H9 (cell line): Measurements from ENCODE around the gene PAM. TPM values are rescaled to one million over a fixed set of nuclear protein-coding genes. Genes with fewer than 3 reads are reported as not detected.

Experiments
- DNase-seq: peaks from one replicate; pipeline ENCODE4 v3.0.0-alpha.2; 2017
- H2AFZ ChIP-seq: one replicate; pipeline ENCODE4 v1.6.1; 2013; ENCODE audit warnings: mild to moderate bottlenecking, low read length, control low read depth, moderate library complexity
- H2AK5ac ChIP-seq: 2 replicates; pipeline ENCODE4 v1.6.1; 2013; ENCODE audit warnings: low read length, control low read depth, mixed read lengths; ENCODE audit not compliant: insufficient read length
- H2BK120ac ChIP-seq: one replicate; pipeline ENCODE4 v1.6.1; 2013; ENCODE audit warnings: low read depth, mild to moderate bottlenecking, low read length, control low read depth, inconsistent platforms; ENCODE audit not compliant: poor library complexity, severe bottlenecking
- H2BK12ac ChIP-seq: 2 replicates; pipeline ENCODE4 v1.6.1; 2013; ENCODE audit warnings: low read length, control low read depth, mixed read lengths, low read depth; ENCODE audit not compliant: insufficient read length
- H2BK15ac ChIP-seq: 2 replicates; pipeline ENCODE4 v1.6.1; 2013; ENCODE audit warnings: low read depth, low read length, control low read depth
- H2BK20ac ChIP-seq: one replicate; pipeline ENCODE4 v1.6.1; 2013; ENCODE audit warnings: low read depth, mild to moderate bottlenecking, low read length, control low read depth, inconsistent platforms; ENCODE audit not compliant: poor library complexity, severe bottlenecking
- H2BK5ac ChIP-seq: 2 replicates; pipeline ENCODE4 v1.6.1; 2013; ENCODE audit warnings: low read length, control low read depth, mixed read lengths; ENCODE audit not compliant: insufficient read length
- H3K14ac ChIP-seq: 2 replicates; pipeline ENCODE4 v1.6.1; 2013; ENCODE audit warnings: low read length, control low read depth; ENCODE audit not compliant: insufficient read depth
- H3K18ac ChIP-seq: 2 replicates; pipeline ENCODE4 v1.6.1; 2013; ENCODE audit warnings: low read depth, mild to moderate bottlenecking, mixed read lengths, low read length, control low read depth; ENCODE audit not compliant: insufficient read length
- H3K23ac ChIP-seq: 2 replicates; pipeline ENCODE4 v1.6.1; 2013; ENCODE audit warnings: low read length, control low read depth, mixed read lengths, low read depth; ENCODE audit not compliant: insufficient read length
- H3K23me2 ChIP-seq: 2 replicates; pipeline ENCODE4 v1.6.1; 2013; ENCODE audit warnings: low read depth, mild to moderate bottlenecking, mixed read lengths, low read length, control low read depth; ENCODE audit not compliant: insufficient read length, poor library complexity, severe bottlenecking
- H3K27ac ChIP-seq: 2 replicates; pipeline ENCODE4 v1.5.1; 2013; ENCODE audit warnings: low read length, control low read depth, mixed read lengths, low read depth; ENCODE audit not compliant: insufficient read length
- H3K27me3 ChIP-seq: 2 replicates; pipeline ENCODE4 v1.6.1; 2013; ENCODE audit warnings: low read length, control low read depth, inconsistent platforms; ENCODE audit not compliant: insufficient read depth
- H3K4ac ChIP-seq: 2 replicates; pipeline ENCODE4 v1.6.1; 2013; ENCODE audit warnings: low read depth, mild to moderate bottlenecking, control low read depth, inconsistent platforms, low read length, moderate library complexity
- H3K4me1 ChIP-seq: 2 replicates; pipeline ENCODE4 v1.6.1; 2013; ENCODE audit warnings: low read length, control low read depth, inconsistent platforms; ENCODE audit not compliant: insufficient read depth
- H3K4me2 ChIP-seq: 2 replicates; pipeline ENCODE4 v1.6.1; 2013; ENCODE audit warnings: low read length, control low read depth, mixed read lengths; ENCODE audit not compliant: insufficient read length, insufficient read depth
- H3K56ac ChIP-seq: 2 replicates; pipeline ENCODE4 v1.6.1; 2013; ENCODE audit warnings: low read depth, mild to moderate bottlenecking, mixed read lengths, low read length, control low read depth; ENCODE audit not compliant: insufficient read length
- H3K79me1 ChIP-seq: 2 replicates; pipeline ENCODE4 v1.6.1; 2013; ENCODE audit warnings: low read depth, mild to moderate bottlenecking, moderate library complexity, low read length, control low read depth, inconsistent platforms; ENCODE audit not compliant: insufficient read depth, poor library complexity, severe bottlenecking
- H3K79me2 ChIP-seq: 2 replicates; pipeline ENCODE4 v1.6.1; 2013; ENCODE audit warnings: low read length, control low read depth, inconsistent platforms; ENCODE audit not compliant: insufficient read depth
- H3K9ac ChIP-seq: 2 replicates; pipeline ENCODE4 v1.6.1; 2013; ENCODE audit warnings: low read length, control low read depth, mixed read lengths; ENCODE audit not compliant: insufficient read length; ENCODE audit errors: extremely low read depth
- H3K9me3 ChIP-seq: one replicate; pipeline ENCODE4 v1.6.1; 2013; ENCODE audit warnings: low read depth, low read length, inconsistent platforms; ENCODE audit not compliant: control insufficient read depth
- H3T11ph ChIP-seq: one replicate; pipeline ENCODE4 v1.6.1; 2013; ENCODE audit warnings: mild to moderate bottlenecking, low read length, control low read depth, inconsistent platforms
- H4K20me1 ChIP-seq: one replicate; pipeline ENCODE4 v1.6.1; 2013; ENCODE audit not compliant: control insufficient read depth, insufficient read length, insufficient read depth
- H4K5ac ChIP-seq: 2 replicates; pipeline ENCODE4 v1.6.1; 2013; ENCODE audit warnings: low read depth, mild to moderate bottlenecking, mixed read lengths, low read length, control low read depth; ENCODE audit not compliant: insufficient read length
- H4K8ac ChIP-seq: replicated peaks from 2 replicates; pipeline ENCODE4 v1.6.1; 2013; ENCODE audit warnings: low read length, control low read depth, mixed read lengths, low read depth; ENCODE audit not compliant: insufficient read length
- H4K91ac ChIP-seq: 2 replicates; pipeline ENCODE4 v1.6.1; 2013; ENCODE audit warnings: low read depth, mild to moderate bottlenecking, moderate library complexity, mixed read lengths, low read length, control low read depth; ENCODE audit not compliant: insufficient read length
- H3K27ac Mint-ChIP-seq, 3 experiments: 2 replicates in 2 of 3; 3 replicates in 1 of 3; pipeline ENCODE4 v1.8.0; 2020 to 2021; ENCODE audit warnings: mixed read lengths in 3 of 3, mild to moderate bottlenecking in 1 of 3, moderate library complexity in 1 of 3
- H3K27me3 Mint-ChIP-seq: 2 replicates; pipeline ENCODE4 v1.8.0; 2021; ENCODE audit warnings: low read depth, mild to moderate bottlenecking, moderate library complexity, mixed read lengths
- H3K36me3 Mint-ChIP-seq, 3 experiments: 2 replicates in 2 of 3; 3 replicates in 1 of 3; pipeline ENCODE4 v1.8.0; 2020 to 2021; ENCODE audit warnings: low read depth in 3 of 3, mixed read lengths in 3 of 3; ENCODE audit not compliant: insufficient read depth in 1 of 3
- H3K4me1 Mint-ChIP-seq, 2 experiments: 2 replicates each; pipeline ENCODE4 v1.8.0; 2020; ENCODE audit warnings: mixed read lengths in 2 of 2
- H3K4me3 Mint-ChIP-seq, 2 experiments: 2 replicates in 1 of 2; 3 replicates in 1 of 2; pipeline ENCODE4 v1.8.0; 2020 to 2021; ENCODE audit warnings: mild to moderate bottlenecking in 2 of 2, mixed read lengths in 2 of 2, moderate library complexity in 1 of 2
- H3K9me3 Mint-ChIP-seq, 2 experiments: 2 replicates in 1 of 2; 3 replicates in 1 of 2; pipeline ENCODE4 v1.8.0; 2020; ENCODE audit warnings: mild to moderate bottlenecking in 2 of 2, mixed read lengths in 2 of 2, moderate library complexity in 1 of 2
- WGBS: extraction: QIAGEN DNeasy Blood & Tissue Kit; methylation state at CpG from one replicate; pipeline ENCODE4 v1.1.7; 2013; ENCODE audit warnings: missing lambda C conversion rate, low lambda C conversion rate, mixed read lengths; ENCODE audit not compliant: insufficient read length; ENCODE audit errors: extremely low coverage; 5-methylcytosine and 5-hydroxymethylcytosine counted together
- total RNA-seq: library from RNA; stranded (reverse); gene quantifications from 2 replicates; pipeline ENCODE4 v1.2.1, GENCODE V29; 2021
- TF ChIP-seq, protein P1 (sequence below): fragments of 200-600 bp; sonication (generic); conservative IDR thresholded peaks from 3 replicates; pipeline ENCODE4 v1.8.0; 2021; ENCODE audit warnings: antibody characterized with exemption, mild to moderate bottlenecking

PAM gene
- total RNA-seq, 1 experiment from 2014 or later = 31.5 TPM

DNA sequence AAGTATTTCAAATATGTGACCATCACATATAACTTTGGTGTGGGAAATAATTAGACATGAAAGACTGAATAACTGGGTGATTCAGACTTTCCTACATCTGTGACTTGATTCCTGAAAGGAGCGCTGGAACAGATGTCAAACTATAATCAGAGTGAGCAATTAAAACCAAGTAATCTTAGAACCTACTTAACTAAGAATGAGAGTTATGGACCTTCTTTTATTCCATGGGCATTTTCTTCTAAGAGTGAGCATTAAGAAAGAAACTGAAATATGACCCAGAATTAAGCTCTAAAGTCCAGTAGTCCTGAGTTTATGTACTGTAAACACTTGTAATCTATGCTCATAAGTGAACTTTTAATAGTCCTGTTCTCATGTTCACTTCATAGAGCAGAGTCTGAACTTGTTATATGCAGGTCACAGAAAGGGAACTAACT lies 68.4 kb downstream of the PAM start:
- no peak overlapping the region for H3K18ac ChIP-seq
- no peak for DNase-seq
- no peak overlapping the region for H3K27ac ChIP-seq
- no peak overlapping the region for H3K9ac ChIP-seq
- Mint-ChIP-seq H3K9me3 (no peaks in the 10 kb centered on the region), H3K36me3 (no peaks in the 10 kb centered on the region), H3K4me1 (peaks cover 4 to 5% of the 10 kb centered on the region in 2 experiments), H3K4me3 (no peak overlapping the region), H3K27me3 (no peaks in the 10 kb centered on the region), H3K27ac (no peak overlapping the region)
- no peaks in the 10 kb centered on the region for H3K23me2 ChIP-seq
- H3K4me1 ChIP-seq = no peaks in the 10 kb centered on the region
- H2BK12ac ChIP-seq = no peak overlapping the region
- no peaks in the 10 kb centered on the region for H3K9me3 ChIP-seq
- no peak overlapping the region for H4K91ac ChIP-seq
- no peaks in the 10 kb centered on the region for H4K20me1 ChIP-seq
- no peak overlapping the region for H2BK20ac ChIP-seq
- H2BK15ac ChIP-seq = no peak overlapping the region
- H3K23ac ChIP-seq = no peak overlapping the region
- no peak overlapping the region for H3K56ac ChIP-seq
- no peak overlapping the region for H2AK5ac ChIP-seq
- TF ChIP-seq, protein P1, sequence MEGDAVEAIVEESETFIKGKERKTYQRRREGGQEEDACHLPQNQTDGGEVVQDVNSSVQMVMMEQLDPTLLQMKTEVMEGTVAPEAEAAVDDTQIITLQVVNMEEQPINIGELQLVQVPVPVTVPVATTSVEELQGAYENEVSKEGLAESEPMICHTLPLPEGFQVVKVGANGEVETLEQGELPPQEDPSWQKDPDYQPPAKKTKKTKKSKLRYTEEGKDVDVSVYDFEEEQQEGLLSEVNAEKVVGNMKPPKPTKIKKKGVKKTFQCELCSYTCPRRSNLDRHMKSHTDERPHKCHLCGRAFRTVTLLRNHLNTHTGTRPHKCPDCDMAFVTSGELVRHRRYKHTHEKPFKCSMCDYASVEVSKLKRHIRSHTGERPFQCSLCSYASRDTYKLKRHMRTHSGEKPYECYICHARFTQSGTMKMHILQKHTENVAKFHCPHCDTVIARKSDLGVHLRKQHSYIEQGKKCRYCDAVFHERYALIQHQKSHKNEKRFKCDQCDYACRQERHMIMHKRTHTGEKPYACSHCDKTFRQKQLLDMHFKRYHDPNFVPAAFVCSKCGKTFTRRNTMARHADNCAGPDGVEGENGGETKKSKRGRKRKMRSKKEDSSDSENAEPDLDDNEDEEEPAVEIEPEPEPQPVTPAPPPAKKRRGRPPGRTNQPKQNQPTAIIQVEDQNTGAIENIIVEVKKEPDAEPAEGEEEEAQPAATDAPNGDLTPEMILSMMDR = no peak
- H2BK5ac ChIP-seq = no peak overlapping the region
- WGBS = no CpG with 5 or more reads among the region's 1 CpG
- no peak overlapping the region for H3T11ph ChIP-seq
- no peak overlapping the region for H3K4ac ChIP-seq
- no peak overlapping the region for H2AFZ ChIP-seq
- H3K79me1 ChIP-seq = no peaks in the 10 kb centered on the region
- no peak overlapping the region for H4K8ac ChIP-seq
- H4K5ac ChIP-seq = no peak overlapping the region
- H3K27me3 ChIP-seq = no peaks in the 10 kb centered on the region
- H2BK120ac ChIP-seq = no peak overlapping the region
- no peaks in the 10 kb centered on the region for H3K79me2 ChIP-seq
- no peak overlapping the region for H3K4me2 ChIP-seq
- H3K14ac ChIP-seq = no peak overlapping the region
